NCI-H1092 treated with DMSO at 0.1 percent for 48 hours (cell line): ENCODE data around the gene MYMX.
"Not testable (repeated sequence)": the region's sequence is repeated elsewhere in the genome, so short reads cannot be mapped to it uniquely, and the experiment has no call there.

Experiments
- DNase-seq: peaks from one replicate; lab custom pipeline; 2025; lab: John Stamatoyannopoulos, UW

MYMX gene

GRCh38 chr6:44186635-44187025, 30.1 kb upstream of the MYMX start:
- no peak for DNase-seq

- DNase-seq, result no peak
Observed at GRCh38 chr6:44188819-44189218, 27.9 kb upstream of the MYMX start.

GRCh38 chr6:44189257-44189656, 27.5 kb upstream of the MYMX start:
- no peak for DNase-seq

GRCh38 chr6:44190715-44191114, 26.0 kb upstream of the MYMX start:
- DNase-seq, result no peak

GRCh38 chr6:44192428-44193041, 24.2 kb upstream of the MYMX start:
- DNase-seq, result no peak

GRCh38 chr6:44193307-44193910, 23.3 kb upstream of the MYMX start:
- no peak for DNase-seq

- DNase-seq, result no peak
Observed at GRCh38 chr6:44194326-44194725, 22.4 kb upstream of the MYMX start.

- DNase-seq, result not testable (repeated sequence)
Observed at GRCh38 chr6:44196351-44196750, 20.4 kb upstream of the MYMX start.

GRCh38 chr6:44198684-44199083, 18.0 kb upstream of the MYMX start:
- DNase-seq, result no peak

- no peak for DNase-seq
Observed at GRCh38 chr6:44199883-44200282, 16.8 kb upstream of the MYMX start.

- DNase-seq, result no peak
Observed at GRCh38 chr6:44201200-44201599, 15.5 kb upstream of the MYMX start.

GRCh38 chr6:44201638-44202303, 15.0 kb upstream of the MYMX start:
- DNase-seq, result no peak

GRCh38 chr6:44202332-44202971, 14.3 kb upstream of the MYMX start:
- DNase-seq, result no peak

GRCh38 chr6:44202972-44203750, 13.6 kb upstream of the MYMX start:
- DNase-seq, result no peak

- DNase-seq, result no peak
Observed at GRCh38 chr6:44203955-44204354, 12.8 kb upstream of the MYMX start.

GRCh38 chr6:44207966-44208365, 8.8 kb upstream of the MYMX start:
- DNase-seq, result no peak

GRCh38 chr6:44211284-44211683, 5.4 kb upstream of the MYMX start:
- DNase-seq, result no peak

GRCh38 chr6:44214307-44214706, 2.4 kb upstream of the MYMX start:
- DNase-seq, result no peak

GRCh38 chr6:44217332-44218143, 812 bp downstream of the MYMX start:
- peak; percentile 77 for DNase-seq

- peak; percentile 62 for DNase-seq
Observed at GRCh38 chr6:44219053-44219814, 2.5 kb downstream of the MYMX start.
